Sigmoid colon (tissue), 7 donors: Measurements from ENCODE around the gene CCDC180. TPM values are rescaled to one million over a fixed set of nuclear protein-coding genes. Genes with fewer than 3 reads are reported as not detected.

Experiments used
- DNase-seq: peaks from one replicate; pipeline ENCODE4 v3.0.0-alpha.2; 2019
- H3K27ac ChIP-seq, 4 donors: fragments of 200-600 bp; sonication (generic); one replicate each; pipeline ENCODE4 v1.5.1; 2016 to 2019; ENCODE audit warnings: mild to moderate bottlenecking in 1 of 4
- H3K27me3 ChIP-seq, 3 donors: fragments of 200-600 bp; sonication (generic); one replicate each; pipeline ENCODE4 v1.5.1; 2019; ENCODE audit warnings: mild to moderate bottlenecking in 1 of 3
- H3K36me3 ChIP-seq, 4 donors: fragments of 200-600 bp; sonication (generic); one replicate each; pipeline ENCODE4 v1.5.1; 2016 to 2019
- H3K4me1 ChIP-seq, 4 donors: fragments of 200-600 bp; sonication (generic); one replicate each; pipeline ENCODE4 v1.5.1; 2017 to 2019
- H3K4me3 ChIP-seq, 4 donors: fragments of 200-600 bp; sonication (generic); one replicate each; pipeline ENCODE4 v1.5.1; 2017 to 2019; ENCODE audit warnings: mild to moderate bottlenecking in 2 of 4, moderate library complexity in 1 of 4
- H3K9me3 ChIP-seq, 4 donors: fragments of 200-600 bp in 3 of 4; sonication (generic) in 3 of 4; one replicate each; pipeline versions ENCODE4 v1.5.1 to v1.6.1; 2013 to 2019
- CTCF ChIP-seq, 4 experiments: fragments of 450-650 bp in 3 of 4; fragments of 200-600 bp in 1 of 4; IDR thresholded peaks; one replicate each; pipeline ENCODE4 v1.5.1; 2016 to 2019; ENCODE audit warnings: antibody characterized with exemption in 4 of 4, mild to moderate bottlenecking in 3 of 4, moderate library complexity in 2 of 4
- EP300 ChIP-seq, 4 donors: sonication (generic); formaldehyde crosslinking; IDR thresholded peaks; one replicate each; pipeline ENCODE4 v1.6.1; 2017; ENCODE audit warnings: antibody characterized with exemption in 4 of 4
- POLR2A ChIP-seq, 2 donors: fragments of 450-650 bp; IDR thresholded peaks; one replicate each; pipeline ENCODE4 v1.6.1; 2016; ENCODE audit warnings: antibody characterized with exemption in 2 of 2, mild to moderate bottlenecking in 2 of 2, moderate library complexity in 2 of 2
- POLR2AphosphoS5 ChIP-seq, 4 donors: sonication (generic); formaldehyde crosslinking; IDR thresholded peaks; one replicate each; pipeline ENCODE4 v1.6.1; 2017; ENCODE audit warnings: antibody characterized with exemption in 4 of 4
- WGBS, 2 donors: extraction: QIAGEN DNeasy Blood & Tissue Kit; methylation state at CpG; one replicate each; pipeline ENCODE4 v1.1.7; 2013; 5-methylcytosine and 5-hydroxymethylcytosine counted together
- intact Hi-C: fragments of 100-400 bp; cut with DNase I; formaldehyde crosslinking; loops from one replicate; pipeline ENCODE4 v1.15.1; 2023
- polyA plus RNA-seq, 3 donors: library from polyadenylated mRNA; stranded (reverse); fragments of 200-250 nt; gene quantifications; one replicate each; pipeline ENCODE4 v1.2.3, GENCODE V29; 2013
- total RNA-seq, 4 donors: library from RNA; depleted of rRNA; stranded (reverse); fragments of >200 nt; gene quantifications; one replicate each; pipeline ENCODE4 v1.1.0, GENCODE V29; 2016
- donor health status: healthy with polysubstance abuse.
- donor health status: Bipolar disorder and iron deficiency.
- donor health status: healthy.

CCDC180 gene
- total and polyA plus RNA-seq, 7 donors: 1.4 to 11.9 (median 5.2) TPM; not detected in 1

- H3K27ac ChIP-seq: no peak overlapping the region
- no peaks in the 10 kb centered on the region for H3K4me1 ChIP-seq
- H3K36me3 ChIP-seq: peaks cover 13 to 93% (median 19%) of the 10 kb centered on the region in 4 donors
- DNase-seq: no peak
- H3K4me3 ChIP-seq: no peak overlapping the region
- no peak for TF ChIP-seq CTCF (IDR thresholded peaks at IDR 0.05)
- TF ChIP-seq EP300 (IDR thresholded peaks at IDR 0.05): no peak
- no peak for TF ChIP-seq POLR2AphosphoS5 (IDR thresholded peaks at IDR 0.05)
- no peak for TF ChIP-seq POLR2A (IDR thresholded peaks at IDR 0.05)
- intact Hi-C loops: no loop called here
- no peaks in the 10 kb centered on the region for H3K9me3 ChIP-seq
- 96 to 97% methylated on average over 3 of the region's 3 CpGs for WGBS, 2 donors
- no peaks in the 10 kb centered on the region for H3K27me3 ChIP-seq
Measured at GRCh38 chr9:97280755-97281330, 26.6 kb upstream of the CCDC180 start.

- DNase-seq: no peak
- Histone ChIP-seq H3K4me1 (no peaks in the 10 kb centered on the region), H3K4me3 (no peak overlapping the region), H3K36me3 (peaks cover 11 to 98% (median 22%) of the 10 kb centered on the region in 4 donors), H3K27me3 (no peaks in the 10 kb centered on the region), H3K9me3 (no peaks in the 10 kb centered on the region), H3K27ac (no peak overlapping the region)
- intact Hi-C loops: no loop called here
- TF ChIP-seq POLR2AphosphoS5 (IDR thresholded peaks at IDR 0.05): no peak
- no peak for TF ChIP-seq POLR2A (IDR thresholded peaks at IDR 0.05)
- TF ChIP-seq CTCF (IDR thresholded peaks at IDR 0.05): no peak
- TF ChIP-seq EP300 (IDR thresholded peaks at IDR 0.05): no peak
Measured at GRCh38 chr9:97283768-97284167, 23.7 kb upstream of the CCDC180 start.

DNA sequence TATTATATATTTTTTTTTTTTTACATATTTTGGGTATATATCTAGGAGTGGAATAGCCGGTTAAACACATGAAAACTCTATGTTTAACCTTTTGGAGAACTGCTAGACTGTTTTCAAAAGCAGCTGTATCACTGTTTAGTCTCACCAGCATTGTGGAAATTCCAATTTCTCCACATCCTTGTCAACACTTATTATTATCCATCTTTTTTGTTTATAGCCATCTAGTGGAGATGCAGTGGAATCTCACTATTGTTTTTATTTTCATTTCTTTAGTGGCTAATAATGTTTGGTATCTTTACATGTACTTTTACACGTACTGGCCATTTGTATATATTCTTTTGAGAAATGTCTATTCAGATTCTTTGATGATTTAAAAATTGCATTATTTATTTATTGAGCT is 22.7 kb upstream of the CCDC180 start:
- no peak overlapping the region for H3K4me3 ChIP-seq
- no peaks in the 10 kb centered on the region for H3K9me3 ChIP-seq
- no peak overlapping the region for H3K27ac ChIP-seq
- WGBS, 2 donors: 96 to 98% methylated on average over 2 of the region's 2 CpGs
- no peak for DNase-seq
- no peaks in the 10 kb centered on the region for H3K4me1 ChIP-seq
- TF ChIP-seq POLR2A (IDR thresholded peaks at IDR 0.05) (no peak), EP300 (IDR thresholded peaks at IDR 0.05) (no peak)
- no peaks in the 10 kb centered on the region for H3K27me3 ChIP-seq
- intact Hi-C loops: no loop called here
- H3K36me3 ChIP-seq: peaks cover 8 to 97% (median 23%) of the 10 kb centered on the region in 4 donors

DNA sequence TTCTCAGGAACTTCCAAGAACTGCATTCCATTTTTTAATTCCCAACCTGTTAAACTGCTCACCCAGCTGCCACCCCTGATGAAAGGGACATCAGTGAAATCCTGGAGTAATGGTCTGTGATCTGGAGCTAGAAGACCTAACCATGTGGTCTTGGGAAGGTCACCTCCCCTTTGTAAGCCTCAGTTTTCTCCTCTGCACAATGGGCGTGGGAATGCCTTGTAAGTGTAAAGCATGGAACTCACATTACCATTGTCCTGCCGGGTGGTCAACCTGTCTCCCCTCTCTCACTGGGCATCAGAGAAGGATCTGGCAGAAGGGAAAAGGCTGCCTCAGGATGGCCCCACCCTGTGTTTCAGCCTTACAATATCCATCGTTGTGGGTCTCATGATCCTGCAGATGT is 15.3 kb upstream of the CCDC180 start:
- WGBS, 2 donors: 93 to 97% methylated on average over 3 of the region's 3 CpGs

DNA sequence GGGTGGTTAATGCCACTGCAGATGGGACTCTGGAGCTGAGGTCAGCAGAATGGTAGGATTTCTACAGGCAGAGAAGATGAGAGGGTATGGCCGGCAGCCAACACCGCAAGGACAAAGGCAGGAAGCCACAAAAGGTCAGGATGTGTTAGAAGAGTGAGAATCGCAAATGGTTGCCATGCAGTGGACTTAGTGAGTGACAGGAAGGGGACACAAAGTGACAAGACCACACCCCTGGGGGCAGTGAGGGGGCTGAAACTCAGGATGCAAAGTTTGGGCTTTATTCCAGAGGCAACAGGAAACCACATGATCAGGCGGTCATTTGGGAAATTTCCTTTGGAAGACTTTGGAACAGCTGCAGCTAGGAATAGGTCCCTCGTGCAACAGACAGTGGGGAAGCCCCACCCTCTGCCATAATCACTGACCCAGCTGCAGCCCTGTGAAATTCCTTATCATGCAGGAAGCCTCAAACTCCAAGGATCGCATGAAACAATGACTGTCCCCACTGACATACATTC is 14.2 kb upstream of the CCDC180 start:
- no peaks in the 10 kb centered on the region for H3K27me3 ChIP-seq
- 60 to 68% methylated on average over 6 of the region's 6 CpGs for WGBS, 2 donors
- intact Hi-C loops: no loop called here
- H3K9me3 ChIP-seq: peaks cover 0 to 4% (median 2%) of the 10 kb centered on the region in 4 donors
- no peaks in the 10 kb centered on the region for H3K4me1 ChIP-seq
- no peak overlapping the region for H3K4me3 ChIP-seq
- TF ChIP-seq POLR2A (IDR thresholded peaks at IDR 0.05): no peak
- no peak for TF ChIP-seq POLR2AphosphoS5 (IDR thresholded peaks at IDR 0.05)
- TF ChIP-seq CTCF (IDR thresholded peaks at IDR 0.05): no peak
- no peak for TF ChIP-seq EP300 (IDR thresholded peaks at IDR 0.05)
- peaks cover 4 to 80% (median 23%) of the 10 kb centered on the region in 4 donors for H3K36me3 ChIP-seq
- no peak overlapping the region for H3K27ac ChIP-seq
- DNase-seq: no peak

More for the DNA sequence above, 15.3 kb upstream of the CCDC180 start:
- no peak for DNase-seq
- Histone ChIP-seq H3K36me3 (peaks cover 8 to 84% (median 29%) of the 10 kb centered on the region in 4 donors), H3K4me3 (no peak overlapping the region), H3K4me1 (no peaks in the 10 kb centered on the region), H3K27me3 (no peaks in the 10 kb centered on the region), H3K9me3 (no peaks in the 10 kb centered on the region), H3K27ac (no peak overlapping the region)
- intact Hi-C loops: no loop called here
- TF ChIP-seq EP300 (IDR thresholded peaks at IDR 0.05) (no peak), CTCF (IDR thresholded peaks at IDR 0.05) (no peak), POLR2A (IDR thresholded peaks at IDR 0.05) (no peak), POLR2AphosphoS5 (IDR thresholded peaks at IDR 0.05) (no peak)
